ENCODE data around the gene PPARA. TPM values are rescaled to one million over a fixed set of nuclear protein-coding genes. Genes with fewer than 3 reads are reported as not detected.

PPARA gene
- total and polyA plus RNA-seq, 2 donors (not counting 1 experiment from before 2014, with no cell fraction given), result 4.1 to 29.8 TPM

DNA sequence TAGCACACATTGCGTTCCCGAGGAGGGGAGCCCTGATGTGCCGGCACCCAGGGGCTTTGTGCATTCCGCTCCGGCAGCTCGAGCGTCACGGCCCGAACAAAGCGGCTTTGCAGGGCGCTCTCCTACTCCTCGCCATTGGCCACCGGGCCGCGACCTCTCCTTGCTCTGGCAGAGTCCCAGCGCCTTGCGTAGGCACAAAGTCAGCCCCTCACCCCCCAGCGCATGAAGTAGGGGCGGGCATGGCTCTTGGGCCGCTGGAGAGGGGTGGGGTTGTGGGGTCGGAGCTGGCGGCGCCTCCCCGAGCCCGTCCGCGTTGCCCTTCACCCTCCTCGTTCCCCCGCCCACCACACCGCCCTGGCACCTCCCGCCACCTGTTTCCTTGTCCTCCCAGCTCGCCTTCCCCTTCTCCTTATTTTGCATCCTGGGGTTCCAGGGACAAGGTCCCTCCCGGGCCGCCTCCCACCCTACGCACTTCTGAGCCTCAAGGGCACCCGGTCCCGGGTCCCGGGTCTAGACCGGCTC is 753 bp upstream of the PPARA start:
- POLR2A ChIA-PET, result interaction anchor here (0.7 to 1.3 kb wide), 3 partner anchors 20 to 132 kb away, joined by 3 to 4 read pairs (median 3); partner anchors contain the start of gene CDPF1
- Histone ChIP-seq H2AFZ (ENCODE audit: insufficient read depth, low read depth, low read length, poor library complexity, severe bottlenecking) (peak overlapping the region; percentile 89), H3K4me2 (replicated peaks; ENCODE audit: low read depth, low read length, poor library complexity, severe bottlenecking) (peak overlapping the region; percentile 100), H3K4me3 (ENCODE audit: control extremely low read depth in 1 of 5, extremely low read depth in 1 of 5, insufficient read depth in 1 of 5, low read depth in 2 of 5, low read length in 4 of 5) (peak overlapping the region; percentile 26 to 75 (median 66)), H3K9me3 (ENCODE audit: control extremely low read depth in 1 of 3, control insufficient read depth in 2 of 3, insufficient read depth in 1 of 3, low read length in 2 of 3) (no peaks in the 10 kb centered on the region), H3K79me2 (ENCODE audit: control insufficient read depth, insufficient read depth, low read length) (no peaks in the 10 kb centered on the region), H3K27me3 (replicated peaks in 1 of 4; ENCODE audit: control extremely low read depth in 1 of 4, control insufficient read depth in 3 of 4, insufficient read depth in 4 of 4, low read length in 3 of 4) (no peaks in the 10 kb centered on the region), H3K36me3 (replicated peaks in 1 of 2; ENCODE audit: control extremely low read depth in 1 of 2, control insufficient read depth in 1 of 2, extremely low read depth in 1 of 2, insufficient read depth in 2 of 2, low read length in 1 of 2) (no peaks in the 10 kb centered on the region), H4K20me1 (ENCODE audit: control insufficient read depth, insufficient read depth, low read length, poor library complexity, severe bottlenecking) (no peaks in the 10 kb centered on the region), H3K27ac (ENCODE audit: low read length in 2 of 2) (peak overlapping the region in 1 of 2 donors; percentile 11), H3K4me1 (ENCODE audit: control insufficient read depth in 2 of 2, insufficient read depth in 2 of 2, low read length in 2 of 2) (peaks cover 12 to 23% of the 10 kb centered on the region in 2 donors), H3K9ac (ENCODE audit: low read length) (peak overlapping the region; percentile 85)
- H3K27ac Mint-ChIP-seq, result peak overlapping the region; percentile 84
- peaks cover 18% of the 10 kb centered on the region for H3K4me1 Mint-ChIP-seq
- DNase-seq (no peak), ATAC-seq (ENCODE audit: low read depth) (peak; percentile 12)
- TF ChIP-seq, protein P1, sequence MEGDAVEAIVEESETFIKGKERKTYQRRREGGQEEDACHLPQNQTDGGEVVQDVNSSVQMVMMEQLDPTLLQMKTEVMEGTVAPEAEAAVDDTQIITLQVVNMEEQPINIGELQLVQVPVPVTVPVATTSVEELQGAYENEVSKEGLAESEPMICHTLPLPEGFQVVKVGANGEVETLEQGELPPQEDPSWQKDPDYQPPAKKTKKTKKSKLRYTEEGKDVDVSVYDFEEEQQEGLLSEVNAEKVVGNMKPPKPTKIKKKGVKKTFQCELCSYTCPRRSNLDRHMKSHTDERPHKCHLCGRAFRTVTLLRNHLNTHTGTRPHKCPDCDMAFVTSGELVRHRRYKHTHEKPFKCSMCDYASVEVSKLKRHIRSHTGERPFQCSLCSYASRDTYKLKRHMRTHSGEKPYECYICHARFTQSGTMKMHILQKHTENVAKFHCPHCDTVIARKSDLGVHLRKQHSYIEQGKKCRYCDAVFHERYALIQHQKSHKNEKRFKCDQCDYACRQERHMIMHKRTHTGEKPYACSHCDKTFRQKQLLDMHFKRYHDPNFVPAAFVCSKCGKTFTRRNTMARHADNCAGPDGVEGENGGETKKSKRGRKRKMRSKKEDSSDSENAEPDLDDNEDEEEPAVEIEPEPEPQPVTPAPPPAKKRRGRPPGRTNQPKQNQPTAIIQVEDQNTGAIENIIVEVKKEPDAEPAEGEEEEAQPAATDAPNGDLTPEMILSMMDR (IDR thresholded peaks at IDR 0.05), result no peak
- TF ChIP-seq EZH2 (IDR thresholded peaks at IDR 0.05; ENCODE audit: borderline replicate concordance, insufficient read depth, low read depth, low read length, poor library complexity, severe bottlenecking), result no peak
- no peaks in the 10 kb centered on the region for H3K9me3 Mint-ChIP-seq (ENCODE audit: insufficient read depth)
- H3K4me3 Mint-ChIP-seq, result peak overlapping the region; percentile 88
- CTCF ChIA-PET, result interaction anchor here (0.6 to 1.7 kb wide), 4 partner anchors 25 to 137 kb away, joined by 3 to 5 read pairs (median 3); no protein-coding TSS in a partner anchor
- intact Hi-C loops (cut with micrococcal nuclease), result loop anchor here (1.0 kb wide), 2 partner anchors 136 to 147 kb away; partner anchors contain the start of gene GTSE1
- WGBS (ENCODE audit: insufficient coverage), result 0% methylated on average over 33 of the region's 39 CpGs
- no peaks in the 10 kb centered on the region for H3K27me3 Mint-ChIP-seq

Measured in B cell (primary cell).